Germinal center (tissue), 1 donor: ENCODE measurements around the gene NUBP1.
A peak's percentile ranks its signal among the peaks of the same experiment; 100 is the strongest.
"Not testable (repeated sequence)": the region's sequence is repeated elsewhere in the genome, so short reads cannot be mapped to it uniquely, and the experiment has no call there.

Experiments
- DNase-seq: peaks from one replicate; pipeline ENCODE4 v3.0.0; 2012; ENCODE audit warnings: mixed read lengths, low spot score

NUBP1 gene

GRCh38 chr16:10743610-10744369, at the start of gene NUBP1:
Gene NUBP1, plus strand, starts transcription at chr16:10743842. Its CDS starts 22 bp downstream, at chr16:10743864.
- peak; percentile 99 for DNase-seq

GRCh38 chr16:10693889-10694288, 49.8 kb upstream of the NUBP1 start:
- no peak for DNase-seq

- no peak for DNase-seq
These were observed 49.3 kb upstream of the NUBP1 start for GRCh38 chr16:10694306-10694705.

GRCh38 chr16:10694830-10695229, 48.8 kb upstream of the NUBP1 start, which contains the start of gene TEKT5:
Gene TEKT5, minus strand, starts transcription at chr16:10694930. Its CDS starts 57 bp downstream, at chr16:10694873.
- DNase-seq, result no peak

GRCh38 chr16:10699756-10700155, 43.9 kb upstream of the NUBP1 start:
- DNase-seq, result no peak

- DNase-seq, result no peak
These were observed 34.7 kb upstream of the NUBP1 start for GRCh38 chr16:10708969-10709368.

GRCh38 chr16:10728003-10728887, 15.4 kb upstream of the NUBP1 start:
- no peak for DNase-seq

- DNase-seq, result no peak
These were observed 14.3 kb upstream of the NUBP1 start for GRCh38 chr16:10729104-10730048.

- DNase-seq, result no peak
These were observed 11.9 kb upstream of the NUBP1 start for GRCh38 chr16:10731790-10732189.

- peak; percentile 85 for DNase-seq
These were observed 6.5 kb upstream of the NUBP1 start for GRCh38 chr16:10737068-10737625.

- peak; percentile 32 for DNase-seq
These were observed 5.2 kb upstream of the NUBP1 start for GRCh38 chr16:10738231-10739077.

- DNase-seq, result no peak
These were observed 3.4 kb upstream of the NUBP1 start for GRCh38 chr16:10740000-10740844.

GRCh38 chr16:10740845-10741208, 2.8 kb upstream of the NUBP1 start:
- no peak for DNase-seq

GRCh38 chr16:10741249-10741648, 2.4 kb upstream of the NUBP1 start:
- not testable (repeated sequence) for DNase-seq

GRCh38 chr16:10741844-10742243, 1.8 kb upstream of the NUBP1 start:
- no peak for DNase-seq

- DNase-seq, result no peak
These were observed 424 bp upstream of the NUBP1 start for GRCh38 chr16:10743227-10743609.

GRCh38 chr16:10744370-10745030, 858 bp downstream of the NUBP1 start:
- DNase-seq, result no peak

- DNase-seq, result no peak
These were observed 2.2 kb downstream of the NUBP1 start for GRCh38 chr16:10745841-10746240.

GRCh38 chr16:10750793-10751192, 7.2 kb downstream of the NUBP1 start:
- DNase-seq, result no peak
